C4-2B (cell line): ENCODE measurements around the gene ACP6.
A peak's percentile ranks its signal among the peaks of the same experiment; 100 is the strongest.

Experiments used
- H3K27ac ChIP-seq: fragments of 450-650 bp; 2 replicates; pipeline ENCODE4 v1.5.1; 2017
- ZFX ChIP-seq: fragments of 450-650 bp; IDR thresholded peaks from 2 replicates; pipeline ENCODE4 v1.6.1; 2017
- TF ChIP-seq, protein P1 (sequence below): fragments of 450-650 bp; conservative IDR thresholded peaks from 2 replicates; pipeline ENCODE4 v1.5.1; 2017; ENCODE audit warnings: mild to moderate bottlenecking

The ACP6 gene

DNA sequence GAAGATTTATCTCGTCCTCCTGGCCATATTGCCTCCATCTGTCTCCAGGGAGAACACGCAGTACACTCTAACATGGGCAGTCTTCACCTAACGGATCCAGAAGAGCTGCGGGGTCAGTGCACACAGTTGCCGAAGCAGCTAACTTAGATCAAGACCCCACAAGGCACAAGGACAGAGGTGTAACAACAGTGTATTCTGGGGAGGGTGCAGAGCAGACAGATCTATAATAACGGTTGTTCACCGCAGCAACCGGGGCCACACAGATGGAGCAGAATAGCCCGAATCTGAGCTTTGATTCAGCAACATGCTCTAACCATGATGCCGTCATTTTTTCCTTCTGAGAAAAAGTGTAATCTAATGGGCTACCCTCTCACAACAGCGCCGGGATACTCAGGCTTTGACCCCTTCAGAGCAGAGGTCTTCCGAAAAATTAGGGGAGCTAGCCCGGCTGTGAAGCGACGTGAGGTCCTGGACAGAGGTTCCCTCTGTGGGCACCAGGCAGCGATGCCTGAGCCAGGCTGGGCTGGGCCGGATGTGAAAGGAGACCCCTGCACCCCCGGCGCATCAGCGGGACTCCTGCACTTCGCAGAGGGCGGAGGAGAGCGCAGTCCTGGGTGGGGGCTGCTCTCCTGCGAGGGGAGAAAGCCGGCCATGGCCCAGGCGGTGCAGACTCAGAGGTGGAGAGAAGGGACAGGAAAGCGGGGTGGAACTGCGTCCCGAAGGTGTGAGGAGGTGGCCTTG lies 71.5 kb downstream of the ACP6 start:
- H3K27ac ChIP-seq = peak overlapping the region; percentile 92
- TF ChIP-seq, protein P1, sequence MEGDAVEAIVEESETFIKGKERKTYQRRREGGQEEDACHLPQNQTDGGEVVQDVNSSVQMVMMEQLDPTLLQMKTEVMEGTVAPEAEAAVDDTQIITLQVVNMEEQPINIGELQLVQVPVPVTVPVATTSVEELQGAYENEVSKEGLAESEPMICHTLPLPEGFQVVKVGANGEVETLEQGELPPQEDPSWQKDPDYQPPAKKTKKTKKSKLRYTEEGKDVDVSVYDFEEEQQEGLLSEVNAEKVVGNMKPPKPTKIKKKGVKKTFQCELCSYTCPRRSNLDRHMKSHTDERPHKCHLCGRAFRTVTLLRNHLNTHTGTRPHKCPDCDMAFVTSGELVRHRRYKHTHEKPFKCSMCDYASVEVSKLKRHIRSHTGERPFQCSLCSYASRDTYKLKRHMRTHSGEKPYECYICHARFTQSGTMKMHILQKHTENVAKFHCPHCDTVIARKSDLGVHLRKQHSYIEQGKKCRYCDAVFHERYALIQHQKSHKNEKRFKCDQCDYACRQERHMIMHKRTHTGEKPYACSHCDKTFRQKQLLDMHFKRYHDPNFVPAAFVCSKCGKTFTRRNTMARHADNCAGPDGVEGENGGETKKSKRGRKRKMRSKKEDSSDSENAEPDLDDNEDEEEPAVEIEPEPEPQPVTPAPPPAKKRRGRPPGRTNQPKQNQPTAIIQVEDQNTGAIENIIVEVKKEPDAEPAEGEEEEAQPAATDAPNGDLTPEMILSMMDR = no peak
- TF ChIP-seq ZFX = no peak

GRCh38 chr1:147597010-147597409 lies 73.3 kb downstream of the ACP6 start:
- TF ChIP-seq, protein P1 = no peak
- no peak for TF ChIP-seq ZFX

More at GRCh38 chr1:147597010-147597409, 73.3 kb downstream of the ACP6 start:
- no peak overlapping the region for H3K27ac ChIP-seq
